Hepatocyte (in vitro differentiated cells): ENCODE results near the gene PROZ.

ENCODE experiments used
- CTCF ChIP-seq: fragments of 200-600 bp; sonication (generic); IDR thresholded peaks from 2 replicates; pipeline ENCODE4 v1.5.1; 2016; ENCODE audit warnings: antibody characterized with exemption, mild to moderate bottlenecking; ENCODE audit not compliant: poor library complexity
- EZH2phosphoT487 ChIP-seq: fragments of 200-600 bp; sonication (generic); IDR thresholded peaks from one replicate; pipeline ENCODE4 v1.6.1; 2018; ENCODE audit warnings: antibody characterized with exemption, mild to moderate bottlenecking, low read depth, moderate library complexity; ENCODE audit not compliant: unreplicated experiment, severe bottlenecking

GRCh38 chr13:113164492-113164891 is 6.0 kb downstream of the PROZ start:
- no peak for TF ChIP-seq CTCF
- no peak for TF ChIP-seq EZH2phosphoT487
